ENCODE data around the gene BMPER.
A peak's percentile ranks its signal among the peaks of the same experiment; 100 is the strongest.

BMPER gene

DNA sequence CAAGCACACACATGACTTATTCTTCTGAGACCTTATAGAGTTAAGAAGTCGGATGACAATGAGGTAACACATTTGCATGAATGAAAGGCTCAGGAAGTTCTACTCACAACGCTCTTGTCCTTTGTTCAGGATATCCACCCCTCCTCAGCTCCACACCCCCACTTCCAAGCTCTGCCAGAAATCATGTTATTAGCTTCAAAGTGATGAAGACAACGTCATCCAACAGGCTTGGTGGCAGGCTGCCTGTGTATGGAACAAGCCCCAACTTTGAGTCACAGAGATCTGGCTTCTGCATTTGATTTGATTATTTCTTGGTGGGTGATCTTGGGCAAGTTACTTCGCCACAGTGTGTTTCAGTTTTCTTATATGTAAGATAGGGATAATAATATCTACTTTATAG is 12.4 kb upstream of the BMPER start:
- no peak for DNase-seq

DNA sequence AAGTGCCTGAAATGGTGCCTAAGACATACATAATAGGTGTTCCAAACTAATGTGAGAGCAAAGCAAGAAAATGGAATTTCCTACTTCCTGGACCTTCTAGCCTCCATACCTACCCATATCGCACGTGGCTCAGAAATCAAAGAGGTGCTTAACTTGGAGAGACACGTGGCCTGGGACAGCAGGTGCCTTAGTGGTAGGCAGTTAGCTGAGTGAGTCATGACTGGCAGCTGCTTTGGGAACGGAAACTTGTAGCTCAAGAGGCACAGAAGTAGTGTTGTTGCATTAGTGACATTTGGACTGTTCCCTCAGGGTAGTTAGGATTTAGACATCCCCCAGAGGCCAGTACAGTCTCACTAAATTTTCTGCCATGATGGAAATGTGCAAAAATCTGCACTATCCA is 12.0 kb upstream of the BMPER start:
- no peak for DNase-seq

GRCh38 chr7:33895025-33895804 is 10.1 kb upstream of the BMPER start:
- peak; percentile 89 for DNase-seq

- DNase-seq, result no peak
Observed at GRCh38 chr7:33900501-33900900, 4.8 kb upstream of the BMPER start.

DNA sequence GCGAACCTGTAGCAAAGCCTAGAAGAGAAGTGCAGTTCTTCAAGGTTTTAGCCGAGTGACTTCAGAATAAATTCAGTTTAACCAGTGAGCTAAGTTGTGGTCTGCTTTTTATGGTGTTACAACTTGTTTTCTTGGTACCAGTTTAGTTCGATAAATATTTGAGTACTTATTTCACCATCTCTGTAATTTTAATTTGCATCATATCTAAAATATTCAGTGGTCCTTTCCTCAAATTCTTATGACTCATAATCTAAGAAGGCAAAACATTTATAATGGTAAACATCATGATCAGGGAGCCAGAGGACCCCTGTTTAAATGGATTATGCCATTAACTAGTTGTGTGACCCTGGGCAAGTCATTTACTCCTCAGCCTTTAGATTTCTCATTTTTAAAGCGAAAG is 4.1 kb upstream of the BMPER start:
- DNase-seq, result no peak

DNA sequence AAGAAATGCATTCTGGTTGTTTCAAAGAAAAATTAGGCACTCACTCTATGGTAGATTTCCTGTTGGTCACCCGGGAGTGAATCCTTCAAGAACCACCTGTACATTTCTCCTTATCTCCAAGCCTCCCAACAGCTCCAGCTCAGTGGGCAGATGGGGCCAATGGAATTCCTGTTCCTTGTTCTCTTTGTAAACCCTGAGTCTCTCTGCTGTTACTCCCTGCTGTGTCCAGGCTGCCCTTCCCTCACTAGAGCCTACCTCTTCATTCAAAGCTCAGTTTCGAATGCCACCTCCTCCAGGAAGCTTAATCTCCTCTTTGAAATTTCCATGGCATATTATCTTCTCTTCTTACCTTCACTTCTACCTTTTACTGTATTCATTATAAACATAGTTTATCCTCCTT is 3.5 kb upstream of the BMPER start:
- no peak for DNase-seq

GRCh38 chr7:33902746-33903145 is 2.6 kb upstream of the BMPER start:
- DNase-seq, result no peak

DNA sequence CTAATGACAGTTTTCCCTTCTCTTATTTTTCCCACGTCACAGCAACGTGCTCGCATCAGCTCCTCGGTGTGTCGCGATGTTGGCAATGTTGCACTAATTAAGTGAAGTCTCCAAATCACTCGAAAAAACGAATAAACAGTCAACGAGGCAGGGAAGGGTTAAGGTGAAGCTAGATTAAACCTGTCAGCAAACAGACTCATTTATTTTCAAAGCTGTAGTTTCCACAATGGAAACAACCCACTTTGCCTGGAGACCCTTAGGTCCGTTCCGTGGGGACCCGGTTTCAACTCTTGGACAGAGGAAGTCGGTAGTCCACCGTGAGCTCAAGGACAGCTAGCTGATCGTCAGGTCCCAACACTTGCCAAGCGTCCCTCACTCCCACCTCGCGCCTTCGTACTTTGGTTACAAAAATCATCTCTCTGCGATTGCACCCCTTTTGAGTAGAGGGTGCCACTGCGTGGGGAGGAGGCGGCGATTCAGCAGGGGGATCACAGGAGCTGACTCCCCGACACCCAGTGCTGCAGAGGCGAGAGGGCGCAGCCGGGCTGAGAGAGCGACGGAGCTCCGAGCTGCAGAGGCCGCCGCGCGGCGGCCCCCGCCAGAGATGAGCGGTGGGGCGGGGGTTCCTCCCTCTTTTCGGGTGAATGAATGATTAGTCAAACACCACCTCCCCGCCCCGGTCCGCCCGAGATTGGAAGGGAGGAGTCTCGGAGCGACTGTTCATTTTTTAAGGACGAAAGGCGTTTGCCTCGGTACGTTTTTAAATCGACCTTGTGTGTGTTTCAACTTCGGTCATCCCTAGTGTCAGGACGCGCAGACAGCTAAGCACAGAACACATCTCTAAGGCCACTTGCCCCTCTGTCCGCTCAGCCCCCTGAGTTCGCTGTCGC is 1.3 kb upstream of the BMPER start:
- peak; percentile 69 for DNase-seq

DNA sequence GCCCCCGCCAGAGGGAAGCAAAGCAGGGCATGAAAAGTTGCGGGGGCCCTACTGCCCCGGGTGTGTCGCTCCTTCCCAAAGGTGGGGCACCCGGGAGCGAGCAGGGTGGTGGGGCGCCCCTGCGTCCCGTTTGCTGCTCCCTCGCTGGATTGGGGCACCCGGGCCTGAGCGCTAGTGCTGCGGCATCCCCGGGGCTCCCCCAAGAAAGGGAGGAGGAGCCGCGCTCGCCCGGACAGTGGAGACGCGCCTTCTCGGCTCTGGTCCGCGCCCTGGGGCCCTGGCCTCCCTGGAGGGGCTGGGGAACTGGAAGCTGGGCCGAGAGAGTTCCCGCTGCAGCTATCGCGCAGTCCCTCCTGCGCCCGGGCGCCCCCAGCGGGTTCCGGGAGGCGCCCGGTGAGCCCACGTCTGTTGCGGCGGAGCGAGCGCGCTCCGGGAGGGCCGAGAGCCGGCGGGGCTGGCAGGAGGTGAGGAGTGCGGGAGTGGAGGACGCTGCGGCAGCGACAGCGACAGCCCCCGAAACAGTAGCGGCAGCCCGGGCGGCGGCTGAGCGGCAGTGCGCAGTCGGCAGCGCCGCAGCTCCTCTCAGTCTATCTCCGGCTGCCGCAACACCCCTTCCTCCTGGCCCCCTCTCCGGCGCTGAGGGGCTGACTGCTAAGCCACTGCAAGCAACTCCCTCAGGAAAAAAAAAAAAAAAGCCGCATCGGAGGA is 504 bp upstream of the BMPER start:
- DNase-seq, result peak; percentile 62

GRCh38 chr7:33906697-33907096 is 1.4 kb downstream of the BMPER start:
- no peak for DNase-seq

GRCh38 chr7:33907625-33908024 is 2.3 kb downstream of the BMPER start:
- DNase-seq, result no peak

DNA sequence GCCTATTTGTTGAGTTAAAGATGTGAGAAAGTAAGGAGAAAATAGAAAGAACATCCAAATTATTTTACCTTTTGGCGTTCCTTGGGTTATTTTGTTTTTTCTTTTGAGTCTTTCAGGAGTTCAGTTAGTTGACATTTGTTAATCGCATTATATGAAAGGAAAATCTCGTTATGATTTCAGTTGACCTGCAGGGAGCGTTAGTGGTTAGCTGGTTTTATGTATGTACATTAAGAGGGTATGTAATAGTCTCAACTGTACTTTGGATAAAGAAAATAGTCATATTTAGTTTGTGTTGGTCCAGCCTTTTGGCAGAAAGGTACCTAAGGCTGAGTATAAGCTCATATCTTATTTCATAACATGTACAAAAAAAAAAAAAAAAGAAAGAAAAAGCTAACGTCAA is 4.0 kb downstream of the BMPER start:
- no peak for DNase-seq

DNA sequence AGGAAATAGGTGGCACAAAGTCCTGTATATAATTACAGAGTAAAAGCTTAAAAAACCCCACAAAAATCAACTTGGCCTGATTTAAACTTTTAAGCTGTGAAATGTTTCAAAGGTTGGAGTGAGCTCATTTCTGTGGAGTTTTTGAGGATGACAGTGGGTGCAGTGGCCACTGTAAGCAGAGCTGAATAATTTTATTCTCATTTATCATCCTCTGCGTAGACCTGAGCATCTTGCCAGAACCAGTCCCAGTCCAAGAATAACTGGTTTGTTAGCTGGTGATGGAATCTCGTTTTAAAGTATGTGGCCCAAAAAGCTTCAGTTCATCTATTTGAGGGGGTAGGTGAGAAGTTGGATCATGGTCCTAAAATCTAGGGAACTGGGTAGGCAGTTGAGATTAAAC is 4.4 kb downstream of the BMPER start:
- DNase-seq, result no peak

GRCh38 chr7:33910756-33911155 is 5.4 kb downstream of the BMPER start:
- DNase-seq, result no peak

GRCh38 chr7:33916357-33917081 is 11.2 kb downstream of the BMPER start:
- DNase-seq, result no peak

GRCh38 chr7:33917661-33918060 is 12.3 kb downstream of the BMPER start:
- DNase-seq, result no peak

DNA sequence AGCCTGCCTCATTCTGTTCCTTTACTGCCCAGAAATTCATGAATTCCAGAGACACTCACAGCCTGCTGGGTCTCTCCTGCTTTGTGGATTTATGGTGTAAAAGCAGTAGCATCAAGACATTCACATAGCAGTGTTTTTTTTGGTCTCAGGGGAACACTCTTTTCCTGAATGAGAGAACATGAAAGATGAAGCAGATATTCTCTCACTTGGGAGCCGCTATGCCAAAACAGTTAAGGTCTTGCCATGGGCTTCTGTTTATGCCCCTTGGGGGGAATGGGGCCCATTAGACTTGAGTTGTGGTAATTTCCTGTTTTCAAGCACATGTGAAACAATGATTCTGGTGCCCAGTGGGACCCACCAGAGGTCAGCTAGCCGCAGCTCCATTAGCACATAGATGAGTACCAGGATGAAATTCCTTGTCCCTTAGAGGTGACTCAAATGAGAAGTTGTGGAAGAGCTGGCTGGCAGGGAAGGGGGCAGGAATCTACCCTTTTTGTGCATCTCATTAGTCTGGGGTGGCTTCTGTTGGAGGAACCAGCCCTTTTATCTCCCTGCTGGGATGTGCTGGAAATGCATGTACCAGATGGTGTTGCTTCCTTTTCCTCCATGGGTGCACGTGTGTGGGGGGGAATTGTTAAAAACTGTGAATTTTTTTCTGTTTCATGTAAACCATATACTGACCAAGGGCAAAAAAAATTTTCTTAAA is 13.3 kb downstream of the BMPER start:
- no peak for DNase-seq

DNA sequence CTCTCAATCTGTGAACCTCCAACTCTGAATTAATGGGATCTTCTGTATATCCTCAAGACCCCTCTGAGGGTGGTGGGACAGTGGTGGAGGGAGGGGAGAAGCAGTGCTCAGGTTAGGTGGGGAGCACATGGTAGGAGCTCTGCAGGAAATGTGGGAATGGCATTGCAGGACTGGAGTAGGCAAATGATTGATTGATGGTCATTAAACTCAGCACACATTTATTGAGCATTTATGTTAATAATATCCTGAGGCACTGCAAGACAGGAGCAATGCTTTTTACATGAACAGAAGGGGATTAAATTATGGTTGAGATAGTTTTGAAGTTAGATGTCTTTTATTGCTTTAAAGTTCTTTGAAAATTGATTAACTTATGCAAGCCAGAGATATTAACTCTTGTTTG is 14.1 kb downstream of the BMPER start:
- DNase-seq, result no peak

DNA sequence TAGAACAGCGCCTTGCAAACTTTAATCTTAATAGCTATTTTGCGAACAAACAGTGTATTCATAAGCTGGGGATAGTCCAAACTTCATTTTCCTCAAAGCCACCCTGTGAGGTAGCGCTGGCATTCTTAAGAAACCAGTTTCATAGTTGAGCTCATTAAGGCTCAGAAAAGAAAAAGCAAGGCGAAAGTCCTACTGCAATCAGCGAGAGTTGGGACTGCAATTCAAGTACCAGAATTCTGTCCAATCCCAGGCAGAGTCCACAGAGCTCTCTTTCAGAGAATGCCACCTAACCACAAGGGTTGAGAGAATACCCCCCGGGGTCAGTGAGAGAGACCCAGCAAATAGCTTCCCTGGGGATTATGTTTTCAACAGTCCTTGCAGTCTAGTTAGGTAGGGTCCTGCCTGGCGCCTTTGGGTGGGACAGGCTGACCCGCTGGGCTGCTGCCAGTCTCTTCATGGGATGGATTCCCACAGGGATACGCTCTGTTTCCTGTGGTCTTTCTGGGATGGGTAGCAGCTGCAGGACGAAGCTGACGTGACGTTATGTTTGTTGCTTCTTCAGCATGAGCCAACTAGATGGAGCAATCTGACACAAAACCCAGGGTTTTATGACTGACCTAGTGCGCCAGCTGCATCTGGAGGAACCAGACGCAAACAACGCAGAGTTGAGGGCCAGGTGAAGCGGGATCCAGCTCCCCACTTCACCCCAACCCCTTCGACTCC is 16.0 kb downstream of the BMPER start:
- no peak for DNase-seq

GRCh38 chr7:33922820-33923219 is 17.5 kb downstream of the BMPER start:
- DNase-seq, result no peak

DNA sequence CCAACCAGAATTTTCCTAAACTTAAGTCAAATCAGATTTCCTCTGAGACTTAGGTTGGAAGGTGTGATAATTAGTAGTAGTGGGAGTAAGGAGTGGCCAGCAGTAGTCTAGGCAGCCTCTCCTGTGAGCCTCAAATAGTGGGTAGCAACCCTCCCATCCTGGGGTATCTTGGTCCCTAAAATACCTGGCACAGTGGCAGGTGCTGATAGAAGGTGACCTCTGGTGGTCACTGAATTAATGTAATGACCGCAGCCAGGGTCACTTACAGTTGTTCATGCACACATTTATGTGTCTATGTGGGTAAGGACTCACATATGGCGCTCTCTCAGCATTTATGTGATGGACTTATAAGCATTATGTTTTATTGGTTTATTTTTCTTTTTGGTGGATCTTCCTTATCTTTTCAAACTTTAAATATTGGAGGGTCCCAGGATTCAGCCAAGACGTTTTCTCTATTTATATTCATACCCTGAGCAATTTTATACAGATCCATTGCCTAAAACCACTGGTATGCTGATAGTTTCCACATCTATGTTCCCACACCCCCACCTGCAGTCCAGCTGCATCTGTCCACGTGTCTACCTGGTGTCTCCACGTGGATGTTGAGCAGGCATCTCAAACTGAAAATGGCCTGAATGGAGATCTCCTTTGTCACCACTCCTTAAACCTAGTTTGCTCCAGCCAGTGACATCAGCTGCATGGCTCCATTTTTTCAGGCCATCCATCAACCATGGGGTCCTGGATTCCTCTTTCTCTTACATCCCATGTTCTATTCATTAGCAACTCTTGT is 18.3 kb downstream of the BMPER start:
- DNase-seq, result no peak

All from activated CD8-positive, alpha-beta memory T cell treated with anti-CD3 and anti-CD28 coated beads, Interleukin-2, amount 50 U/mL, for 48 hours (primary cell).